Left ventricle myocardium inferior (tissue), 1 donor: ENCODE results near the gene RABL3. TPM values are rescaled to one million over a fixed set of nuclear protein-coding genes. Genes with fewer than 3 reads are reported as not detected.
"Not testable (repeated sequence)": the region's sequence is repeated elsewhere in the genome, so short reads cannot be mapped to it uniquely, and the experiment has no call there.

ENCODE experiments used
- DNase-seq: peaks from one replicate; pipeline ENCODE4 v3.0.0-alpha.2; 2020
- H3K27ac ChIP-seq: fragments of 200-600 bp; replicated peaks from 2 replicates; pipeline ENCODE4 v1.8.0; 2021
- H3K27me3 ChIP-seq: fragments of 200-600 bp; 2 replicates; pipeline ENCODE4 v1.8.0; 2021; ENCODE audit warnings: low read depth
- H3K36me3 ChIP-seq: fragments of 200-600 bp; 2 replicates; pipeline ENCODE4 v1.8.0; 2021
- H3K4me1 ChIP-seq: fragments of 200-600 bp; 2 replicates; pipeline ENCODE4 v1.8.0; 2021
- H3K4me3 ChIP-seq: fragments of 200-600 bp; 2 replicates; pipeline ENCODE4 v1.8.0; 2021; ENCODE audit warnings: mild to moderate bottlenecking, moderate library complexity
- H3K9me3 ChIP-seq: fragments of 200-600 bp; replicated peaks from 2 replicates; pipeline ENCODE4 v1.8.0; 2021
- intact Hi-C: fragments of 100-400 bp; cut with micrococcal nuclease; formaldehyde crosslinking; loops from one replicate; pipeline ENCODE4 v1.11.0; 2022
- long read RNA-seq: library from polyadenylated mRNA; unstranded; transcript quantifications from one replicate; pipeline ENCODE4 v2.0.0, GENCODE V29; 2021
- total RNA-seq: library from RNA; stranded (reverse); fragmentation: NEBNext Ultra II Directional; extraction: Animal tissue kit (Norgen Biotek cat#: 25700); gene quantifications from one replicate; pipeline ENCODE4 v1.2.1, GENCODE V29; 2021
- TF ChIP-seq, protein P1 (sequence below): fragments of 200-600 bp; IDR thresholded peaks from 2 replicates; pipeline ENCODE4 v1.8.0; 2021; ENCODE audit warnings: antibody characterized with exemption, mild to moderate bottlenecking, borderline replicate concordance
- donor health status: DM: no; HTN: yes; CAD: no; lungs with severe emphysema.

Gene RABL3
- total RNA-seq, result 19.7 TPM
- long read RNA-seq, transcript RABL3-201 (8 exons, 3,883 nt), result major isoform, 10 of 20 reads
- long read RNA-seq, partial matches to known transcripts, result 0 of 20 reads
- long read RNA-seq, other reads (novel, unspliced or antisense), result 9 of 20 reads

GRCh38 chr3:120742198-120742848 lies at the start of gene RABL3, which contains the start of gene GTF2E1:
RABL3 (minus strand) TSS chr3:120742516; CDS start chr3:120742507, 9 bp downstream.
GTF2E1 (plus strand) TSS chr3:120742744; CDS start chr3:120750553, 7,809 bp downstream.
- DNase-seq, result peak; percentile 97
- Histone ChIP-seq H3K9me3 (peaks cover under 1% of the 10 kb centered on the region), H3K36me3 (peaks cover 16% of the 10 kb centered on the region), H3K4me1 (peaks cover 36% of the 10 kb centered on the region), H3K4me3 (peak within 1 kb of the TSS; percentile 85), H3K27me3 (no peaks in the 10 kb centered on the region), H3K27ac (peak within 1 kb of the TSS; percentile 97)
- intact Hi-C loops, result no loop called here
- TF ChIP-seq, protein P1, sequence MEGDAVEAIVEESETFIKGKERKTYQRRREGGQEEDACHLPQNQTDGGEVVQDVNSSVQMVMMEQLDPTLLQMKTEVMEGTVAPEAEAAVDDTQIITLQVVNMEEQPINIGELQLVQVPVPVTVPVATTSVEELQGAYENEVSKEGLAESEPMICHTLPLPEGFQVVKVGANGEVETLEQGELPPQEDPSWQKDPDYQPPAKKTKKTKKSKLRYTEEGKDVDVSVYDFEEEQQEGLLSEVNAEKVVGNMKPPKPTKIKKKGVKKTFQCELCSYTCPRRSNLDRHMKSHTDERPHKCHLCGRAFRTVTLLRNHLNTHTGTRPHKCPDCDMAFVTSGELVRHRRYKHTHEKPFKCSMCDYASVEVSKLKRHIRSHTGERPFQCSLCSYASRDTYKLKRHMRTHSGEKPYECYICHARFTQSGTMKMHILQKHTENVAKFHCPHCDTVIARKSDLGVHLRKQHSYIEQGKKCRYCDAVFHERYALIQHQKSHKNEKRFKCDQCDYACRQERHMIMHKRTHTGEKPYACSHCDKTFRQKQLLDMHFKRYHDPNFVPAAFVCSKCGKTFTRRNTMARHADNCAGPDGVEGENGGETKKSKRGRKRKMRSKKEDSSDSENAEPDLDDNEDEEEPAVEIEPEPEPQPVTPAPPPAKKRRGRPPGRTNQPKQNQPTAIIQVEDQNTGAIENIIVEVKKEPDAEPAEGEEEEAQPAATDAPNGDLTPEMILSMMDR, result no peak

DNA sequence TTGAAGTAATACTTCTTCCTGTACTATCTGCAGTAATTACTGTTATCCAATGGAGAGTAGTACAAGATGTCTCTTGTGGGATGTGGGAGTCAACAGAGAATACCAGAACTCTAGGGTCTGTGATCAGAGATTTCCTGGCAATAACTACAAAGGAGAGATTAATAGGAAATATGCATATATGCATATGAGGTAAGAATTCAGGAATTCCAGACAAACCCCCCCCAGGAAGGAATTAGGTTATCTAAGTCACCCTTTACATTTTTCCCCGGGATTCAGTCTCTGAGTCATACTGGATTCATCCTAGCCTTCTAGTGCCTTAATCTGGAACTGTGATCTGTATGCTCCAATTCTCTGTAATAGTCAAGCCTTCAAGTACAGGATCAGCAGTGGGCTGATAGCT lies 49.6 kb upstream of the RABL3 start:
- DNase-seq, result no peak
- H3K4me3 ChIP-seq, result no peak overlapping the region
- no peak overlapping the region for H3K27ac ChIP-seq
- H3K4me1 ChIP-seq, result no peaks in the 10 kb centered on the region
- no peaks in the 10 kb centered on the region for H3K9me3 ChIP-seq
- no peaks in the 10 kb centered on the region for H3K27me3 ChIP-seq
- TF ChIP-seq, protein P1, result no peak
- intact Hi-C loops, result loop anchor here (10.0 kb wide), 1 partner anchor 377 kb away; no protein-coding TSS in a partner anchor
- no peaks in the 10 kb centered on the region for H3K36me3 ChIP-seq

- Histone ChIP-seq H3K36me3 (no peaks in the 10 kb centered on the region), H3K27ac (no peak overlapping the region), H3K9me3 (no peaks in the 10 kb centered on the region), H3K4me1 (no peaks in the 10 kb centered on the region), H3K27me3 (no peaks in the 10 kb centered on the region), H3K4me3 (no peak overlapping the region)
- TF ChIP-seq, protein P1, result no peak
- intact Hi-C loops, result loop anchor here (10.0 kb wide), 1 partner anchor 376 kb away; no protein-coding TSS in a partner anchor
- no peak for DNase-seq
These were observed 48.7 kb upstream of the RABL3 start for GRCh38 chr3:120791010-120791409.

DNA sequence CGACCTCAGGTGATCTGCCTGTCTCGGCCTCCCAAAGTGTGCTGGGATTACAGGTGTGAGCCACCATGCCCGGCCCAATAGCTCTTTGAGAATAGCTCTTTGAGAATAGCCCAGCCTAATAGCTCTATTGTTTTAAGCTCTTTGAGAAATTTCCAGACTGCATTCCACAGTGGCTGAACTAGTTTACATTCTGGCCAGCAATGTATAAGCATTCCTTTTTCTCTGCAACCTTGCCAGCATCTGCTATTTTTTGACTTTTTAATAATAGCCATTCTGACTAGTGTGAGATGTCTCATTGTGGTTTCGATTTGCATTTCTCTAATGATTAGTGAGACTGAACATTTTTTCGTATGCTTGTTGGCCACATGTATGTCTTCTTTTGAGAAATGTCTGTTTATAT lies 43.5 kb upstream of the RABL3 start:
- H3K9me3 ChIP-seq, DNase-seq, H3K27me3 ChIP-seq, H3K4me1 ChIP-seq, H3K4me3 ChIP-seq, H3K27ac ChIP-seq, intact Hi-C loops: not testable (repeated sequence)
- peaks cover 19% of the 10 kb centered on the region for H3K36me3 ChIP-seq

DNA sequence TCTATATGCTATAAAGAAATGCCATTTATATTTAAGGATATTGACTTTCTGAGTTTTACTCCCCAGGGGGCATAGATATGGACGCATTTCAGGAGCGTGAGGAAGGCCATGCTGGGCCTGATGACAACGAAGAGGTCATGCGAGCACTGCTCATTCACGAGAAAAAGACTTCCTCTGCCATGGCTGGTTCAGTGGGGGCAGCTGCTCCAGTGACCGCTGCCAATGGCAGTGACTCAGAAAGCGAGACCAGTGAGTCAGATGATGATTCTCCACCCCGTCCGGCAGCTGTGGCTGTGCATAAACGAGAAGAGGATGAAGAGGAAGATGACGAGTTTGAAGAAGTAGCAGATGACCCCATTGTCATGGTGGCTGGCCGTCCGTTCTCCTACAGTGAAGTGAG lies 38.7 kb upstream of the RABL3 start:
- peaks cover 40% of the 10 kb centered on the region for H3K36me3 ChIP-seq
- intact Hi-C loops, result no loop called here
- no peak for DNase-seq

DNA sequence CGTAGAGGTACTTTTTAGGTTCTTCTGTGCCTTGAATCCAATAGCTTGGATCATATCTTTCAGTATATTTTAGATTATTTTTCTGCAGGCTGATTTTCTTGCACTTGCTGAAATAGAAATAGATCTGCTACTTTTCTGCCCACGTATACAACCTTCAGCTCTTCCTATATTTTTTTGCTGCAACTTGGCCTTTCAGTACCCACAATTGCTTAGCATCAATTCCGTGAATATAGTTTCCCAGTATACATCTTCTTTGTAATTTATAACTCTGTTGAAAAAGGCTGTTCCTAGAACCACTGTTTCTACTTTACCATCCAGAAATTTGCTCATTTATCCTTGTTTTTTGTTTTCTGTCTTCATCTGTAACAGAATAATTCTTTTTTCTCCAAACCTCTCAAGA lies 36.5 kb upstream of the RABL3 start:
- no peaks in the 10 kb centered on the region for H3K4me1 ChIP-seq
- intact Hi-C loops, result no loop called here
- no peak overlapping the region for H3K4me3 ChIP-seq
- TF ChIP-seq, protein P1, result no peak
- H3K36me3 ChIP-seq, result peaks cover 47% of the 10 kb centered on the region
- no peaks in the 10 kb centered on the region for H3K27me3 ChIP-seq
- DNase-seq, result no peak
- no peaks in the 10 kb centered on the region for H3K9me3 ChIP-seq
- H3K27ac ChIP-seq, result no peak overlapping the region

More for the DNA sequence above, 38.7 kb upstream of the RABL3 start:
- Histone ChIP-seq H3K9me3 (no peaks in the 10 kb centered on the region), H3K4me1 (no peaks in the 10 kb centered on the region), H3K27ac (no peak overlapping the region), H3K27me3 (no peaks in the 10 kb centered on the region), H3K4me3 (no peak overlapping the region)
- TF ChIP-seq, protein P1, result no peak
